ENCODE measurements around the gene ZNF710. TPM values are rescaled to one million over a fixed set of nuclear protein-coding genes. Genes with fewer than 3 reads are reported as not detected.
"Not testable (repeated sequence)": the region's sequence is repeated elsewhere in the genome, so short reads cannot be mapped to it uniquely, and the experiment has no call there.

The ZNF710 gene
- polyA plus RNA-seq, 1 of the 3 experiments (the other 2 are of a cell fraction): 2.7 TPM

DNA sequence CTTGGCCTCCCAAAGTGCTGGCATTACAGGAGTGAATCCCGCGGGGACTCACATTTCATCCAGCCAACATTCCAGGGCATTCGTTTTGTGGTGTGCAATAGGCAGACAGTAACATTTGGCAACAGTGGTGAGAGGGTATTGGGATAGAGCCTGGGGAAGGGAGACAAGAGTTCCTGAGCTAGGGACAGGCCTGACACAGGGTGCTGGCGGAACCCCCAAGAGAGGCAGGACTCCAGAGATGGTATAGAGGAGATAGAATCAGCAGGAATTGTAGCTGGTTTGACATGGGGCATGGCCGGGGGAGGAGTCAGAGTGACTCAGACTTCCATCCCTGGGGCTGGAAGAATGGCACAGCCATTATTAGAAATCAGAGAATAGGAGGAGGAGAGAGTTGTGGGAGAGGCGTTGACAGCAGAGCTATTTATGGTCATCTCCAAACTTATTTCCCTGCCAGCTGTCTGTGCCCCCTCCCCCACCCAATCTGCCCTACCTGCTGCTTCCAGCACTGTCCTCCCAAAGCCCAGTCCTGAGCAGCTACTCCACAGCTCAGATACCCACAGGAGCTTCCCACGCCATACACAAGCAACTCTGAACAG lies 105.5 kb downstream of the ZNF710 start (continued):
- TF ChIP-seq RCOR1 (IDR thresholded peaks at IDR 0.05; ENCODE audit: low read length) (0 out of 2 replicates have a peak, but pooled peaks have one; percentile 38), GABPA (IDR thresholded peaks at IDR 0.05; ENCODE audit: low read depth) (no peak), YY1 (IDR thresholded peaks at IDR 0.05; ENCODE audit: low read depth) (0 out of 2 replicates have a peak, but pooled peaks have one; percentile 28), RFX5 (IDR thresholded peaks at IDR 0.05; ENCODE audit: low read length) (no peak), POLR2AphosphoS5 (IDR thresholded peaks at IDR 0.05; ENCODE audit: low read depth, low read length) (no peak), MEF2A (IDR thresholded peaks at IDR 0.05; ENCODE audit: borderline replicate concordance, low read depth) (no peak), TEAD4 (IDR thresholded peaks at IDR 0.05; ENCODE audit: borderline replicate concordance, insufficient read depth) (no peak)
- TF ChIP-seq, protein P1, sequence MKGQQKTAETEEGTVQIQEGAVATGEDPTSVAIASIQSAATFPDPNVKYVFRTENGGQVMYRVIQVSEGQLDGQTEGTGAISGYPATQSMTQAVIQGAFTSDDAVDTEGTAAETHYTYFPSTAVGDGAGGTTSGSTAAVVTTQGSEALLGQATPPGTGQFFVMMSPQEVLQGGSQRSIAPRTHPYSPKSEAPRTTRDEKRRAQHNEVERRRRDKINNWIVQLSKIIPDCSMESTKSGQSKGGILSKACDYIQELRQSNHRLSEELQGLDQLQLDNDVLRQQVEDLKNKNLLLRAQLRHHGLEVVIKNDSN (IDR thresholded peaks at IDR 0.05; ENCODE audit: borderline replicate concordance, low read depth): no peak
- TF ChIP-seq, protein P2, sequence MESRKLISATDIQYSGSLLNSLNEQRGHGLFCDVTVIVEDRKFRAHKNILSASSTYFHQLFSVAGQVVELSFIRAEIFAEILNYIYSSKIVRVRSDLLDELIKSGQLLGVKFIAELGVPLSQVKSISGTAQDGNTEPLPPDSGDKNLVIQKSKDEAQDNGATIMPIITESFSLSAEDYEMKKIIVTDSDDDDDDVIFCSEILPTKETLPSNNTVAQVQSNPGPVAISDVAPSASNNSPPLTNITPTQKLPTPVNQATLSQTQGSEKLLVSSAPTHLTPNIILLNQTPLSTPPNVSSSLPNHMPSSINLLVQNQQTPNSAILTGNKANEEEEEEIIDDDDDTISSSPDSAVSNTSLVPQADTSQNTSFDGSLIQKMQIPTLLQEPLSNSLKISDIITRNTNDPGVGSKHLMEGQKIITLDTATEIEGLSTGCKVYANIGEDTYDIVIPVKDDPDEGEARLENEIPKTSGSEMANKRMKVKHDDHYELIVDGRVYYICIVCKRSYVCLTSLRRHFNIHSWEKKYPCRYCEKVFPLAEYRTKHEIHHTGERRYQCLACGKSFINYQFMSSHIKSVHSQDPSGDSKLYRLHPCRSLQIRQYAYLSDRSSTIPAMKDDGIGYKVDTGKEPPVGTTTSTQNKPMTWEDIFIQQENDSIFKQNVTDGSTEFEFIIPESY (IDR thresholded peaks at IDR 0.05; ENCODE audit: borderline replicate concordance, low read depth): no peak
- TF ChIP-seq, protein P3, sequence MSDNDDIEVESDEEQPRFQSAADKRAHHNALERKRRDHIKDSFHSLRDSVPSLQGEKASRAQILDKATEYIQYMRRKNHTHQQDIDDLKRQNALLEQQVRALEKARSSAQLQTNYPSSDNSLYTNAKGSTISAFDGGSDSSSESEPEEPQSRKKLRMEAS (IDR thresholded peaks at IDR 0.05; ENCODE audit: low read depth): no peak

DNA sequence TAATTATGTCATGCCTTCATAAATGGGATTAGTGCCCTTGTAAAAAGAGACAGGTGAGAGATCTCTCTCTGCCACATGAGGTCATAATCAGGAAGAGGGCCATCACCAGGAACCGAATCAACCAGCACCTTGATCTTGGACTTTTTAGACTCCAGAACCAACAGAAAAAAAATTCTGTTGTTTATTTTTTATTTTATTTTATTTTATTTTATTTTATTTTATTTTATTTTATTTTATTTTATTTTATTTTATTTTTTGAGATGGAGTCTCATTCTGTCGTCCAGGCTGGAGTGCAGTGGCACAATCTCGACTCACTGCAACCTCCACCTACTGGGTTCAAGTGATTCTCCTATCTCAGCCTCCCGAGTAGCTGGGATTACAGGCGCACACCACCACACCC lies 106.9 kb downstream of the ZNF710 start:
- H3K36me3 ChIP-seq (replicated peaks in 1 of 2; ENCODE audit: control insufficient read depth in 1 of 2, insufficient read depth in 2 of 2, low read length in 1 of 2); CTCF ChIA-PET; H3F3A ChIP-seq (replicated peaks; ENCODE audit: insufficient read depth); H3K4me3 ChIP-seq (ENCODE audit: low read depth in 2 of 2, low read length in 1 of 2); H3K79me2 ChIP-seq (ENCODE audit: insufficient read depth); H4K20me1 ChIP-seq (ENCODE audit: insufficient read depth); H3K4me1 ChIP-seq (ENCODE audit: control insufficient read depth in 1 of 2, insufficient read depth in 2 of 2, low read depth in 1 of 2, low read length in 1 of 2); H3K9ac ChIP-seq; H3K9me3 ChIP-seq; H3K9me2 ChIP-seq; H2AFZ ChIP-seq (ENCODE audit: low read depth); H3K27ac ChIP-seq (ENCODE audit: low read depth in 2 of 2, low read length in 1 of 2); DNase-seq; POLR2A ChIA-PET; H3K4me2 ChIP-seq; H3K27me3 ChIP-seq (ENCODE audit: insufficient read depth): not testable (repeated sequence)
- 85% methylated on average over 5 of the region's 5 CpGs for WGBS (ENCODE audit: low lambda C conversion rate)

DNA sequence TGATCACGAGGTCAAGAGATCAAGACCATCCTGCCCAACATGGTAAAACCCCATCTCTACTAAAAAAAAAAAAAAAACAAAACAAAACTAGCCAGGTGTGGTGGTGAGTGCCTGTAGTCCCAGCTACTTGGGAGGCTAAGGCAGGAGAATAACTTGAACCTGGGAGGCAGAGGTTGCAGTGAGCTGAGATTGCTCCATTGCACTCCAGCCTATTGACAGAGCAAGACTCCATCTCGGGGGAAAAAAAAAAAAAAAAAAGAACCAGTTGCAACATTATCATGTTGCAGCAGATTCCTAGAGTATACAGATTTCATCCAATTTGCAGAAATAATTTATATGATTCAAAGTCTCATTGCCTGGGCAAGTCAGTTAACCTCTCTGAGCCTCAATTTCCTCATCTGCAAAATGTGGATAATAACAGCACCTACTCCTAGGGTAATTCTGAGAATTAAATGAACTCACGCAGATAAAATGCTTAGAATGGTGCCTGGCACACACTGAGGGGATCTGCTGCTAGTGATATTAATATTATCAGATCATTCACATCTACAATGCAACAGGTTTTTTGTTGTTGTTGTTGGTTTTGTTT lies 108.1 kb downstream of the ZNF710 start:
- H3K4me2 ChIP-seq; H3K36me3 ChIP-seq (replicated peaks in 1 of 2; ENCODE audit: control insufficient read depth in 1 of 2, insufficient read depth in 2 of 2, low read length in 1 of 2); H3K9me2 ChIP-seq; H3F3A ChIP-seq (replicated peaks; ENCODE audit: insufficient read depth); DNase-seq; H3K4me1 ChIP-seq (ENCODE audit: control insufficient read depth in 1 of 2, insufficient read depth in 2 of 2, low read depth in 1 of 2, low read length in 1 of 2); CTCF ChIA-PET; H2AFZ ChIP-seq (ENCODE audit: low read depth); H3K79me2 ChIP-seq (ENCODE audit: insufficient read depth); H3K27me3 ChIP-seq (ENCODE audit: insufficient read depth); H3K4me3 ChIP-seq (ENCODE audit: low read depth in 2 of 2, low read length in 1 of 2); H3K9me3 ChIP-seq; H3K9ac ChIP-seq; H4K20me1 ChIP-seq (ENCODE audit: insufficient read depth); H3K27ac ChIP-seq (ENCODE audit: low read depth in 2 of 2, low read length in 1 of 2): not testable (repeated sequence)
- 46% methylated on average over 3 of the region's 3 CpGs for WGBS (ENCODE audit: low lambda C conversion rate)
- POLR2A ChIA-PET: interaction anchor here (0.6 kb wide), 1 partner anchor 13 kb away, joined by 3 read pairs; no protein-coding TSS in a partner anchor
